Hematopoietic multipotent progenitor cell treated with erythropoietin and hydrocortisone succinate and interleukin-3 and kit ligand, for 17 days (in vitro differentiated cells): ENCODE measurements around the gene TRIM29.

Experiments used
- DNase-seq: peaks from one replicate; pipeline ENCODE4 v3.0.0-alpha.2; 2015; ENCODE audit warnings: low spot score

TRIM29 gene

DNA sequence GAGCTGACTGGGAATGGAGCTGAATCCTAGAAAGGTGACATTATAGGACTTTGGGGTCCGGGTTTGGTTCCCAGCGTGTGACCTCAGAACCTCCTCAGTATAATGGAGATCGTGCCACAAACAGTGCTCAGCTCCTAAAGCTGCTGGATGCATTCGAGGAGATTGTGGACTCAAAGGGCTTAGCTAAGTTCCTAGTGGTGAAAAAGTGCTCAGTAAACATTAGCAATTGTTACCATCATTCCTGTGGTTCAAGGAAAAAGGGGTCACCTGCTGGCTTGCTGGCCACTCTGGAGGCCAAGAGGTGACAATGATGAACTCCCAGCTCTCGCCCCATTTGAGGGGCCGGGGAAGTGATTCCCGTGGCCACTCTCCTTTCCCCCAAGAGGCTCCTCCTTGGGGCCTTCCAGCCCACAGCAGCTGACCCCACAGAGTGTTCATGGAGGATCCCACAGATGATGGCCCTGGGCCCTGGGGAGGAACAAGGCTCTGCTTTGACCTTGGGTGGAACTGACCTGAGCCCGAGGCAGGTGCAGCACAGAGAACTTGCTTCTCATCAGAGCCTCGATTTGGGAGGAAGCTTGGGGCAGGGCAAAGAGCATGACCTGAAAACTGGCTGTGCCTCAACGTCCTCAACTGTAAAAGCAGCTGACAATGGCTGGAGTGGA, 40.1 kb downstream of the TRIM29 start:
- DNase-seq: no peak

DNA sequence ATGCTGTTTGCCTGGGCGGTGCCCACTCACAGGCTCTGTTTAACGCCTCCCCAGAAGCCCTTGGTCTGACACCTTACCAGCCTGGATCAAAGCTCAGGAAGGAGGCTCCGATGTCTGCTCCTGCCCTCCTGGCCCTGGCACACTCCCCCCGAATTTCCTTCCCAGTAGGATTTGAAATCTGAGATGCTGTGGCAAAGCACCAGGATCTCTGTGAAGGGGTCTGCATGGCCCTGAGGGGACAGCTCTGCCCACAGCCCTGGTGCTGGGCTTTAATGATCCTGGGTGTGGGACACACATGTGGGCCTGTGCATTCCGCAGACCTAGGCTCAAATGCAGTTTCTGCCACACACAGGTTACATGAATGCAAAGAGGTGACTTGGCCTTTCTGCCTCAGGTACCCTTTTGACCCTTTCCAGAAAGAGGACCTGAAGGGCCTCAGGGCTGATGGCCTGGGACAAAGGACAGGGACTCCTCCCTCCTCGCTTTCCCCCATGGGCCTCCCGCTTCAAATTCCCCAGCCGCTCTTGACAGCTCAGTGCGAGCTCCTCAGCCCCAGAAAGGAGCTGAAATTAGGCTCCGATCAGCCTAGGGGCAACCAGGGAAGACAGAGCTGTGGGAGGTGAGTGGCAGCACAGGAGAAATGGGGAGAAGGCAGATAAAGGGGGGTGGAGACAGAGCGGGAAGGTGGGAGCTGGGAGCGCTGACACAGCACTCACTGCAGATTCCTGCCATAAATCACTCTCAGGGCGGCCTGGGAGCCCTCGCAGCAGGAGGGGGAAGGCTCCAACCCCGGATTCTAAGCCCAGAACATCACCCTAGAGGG, 41.3 kb downstream of the TRIM29 start:
- DNase-seq: no peak

DNA sequence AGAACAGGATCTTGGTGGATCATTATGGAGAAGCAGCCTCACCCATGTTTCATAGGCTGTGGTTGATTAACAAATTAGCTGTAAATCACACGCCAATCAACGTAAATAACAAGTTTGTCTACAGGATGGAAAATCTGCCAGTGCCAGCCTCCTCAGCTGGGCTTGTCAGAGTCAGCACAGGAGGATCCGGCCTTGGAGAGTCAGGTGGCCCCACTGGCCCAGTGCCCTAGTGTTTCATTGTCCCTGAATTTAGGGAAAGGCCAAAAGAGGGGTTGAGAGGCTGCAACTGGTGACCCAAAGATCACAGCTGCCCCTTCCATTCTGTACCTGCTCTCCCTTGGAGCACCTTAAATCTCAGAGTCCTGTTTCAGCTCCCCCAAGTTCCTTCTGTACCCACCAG, 42.4 kb downstream of the TRIM29 start:
- DNase-seq: no peak

DNA sequence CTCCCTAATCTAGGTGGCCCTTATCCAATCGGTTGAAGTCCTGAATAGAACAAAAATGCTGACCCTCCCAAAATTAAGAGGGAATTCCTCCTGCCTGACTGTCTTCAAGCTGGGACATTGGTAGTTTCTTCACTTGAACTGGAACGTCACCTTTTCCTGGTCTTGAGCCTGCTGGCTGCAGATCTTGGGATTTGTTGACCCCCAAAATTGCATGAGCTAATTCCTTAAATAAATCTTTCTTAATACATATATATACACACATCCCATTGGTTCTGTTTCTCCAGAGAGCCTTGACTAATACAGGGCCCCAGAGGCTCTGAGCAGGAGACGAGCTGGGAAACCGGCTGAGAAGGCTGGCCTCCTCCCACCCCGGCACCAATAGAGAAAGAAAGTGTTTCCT, 46.2 kb downstream of the TRIM29 start:
- no peak for DNase-seq

DNA sequence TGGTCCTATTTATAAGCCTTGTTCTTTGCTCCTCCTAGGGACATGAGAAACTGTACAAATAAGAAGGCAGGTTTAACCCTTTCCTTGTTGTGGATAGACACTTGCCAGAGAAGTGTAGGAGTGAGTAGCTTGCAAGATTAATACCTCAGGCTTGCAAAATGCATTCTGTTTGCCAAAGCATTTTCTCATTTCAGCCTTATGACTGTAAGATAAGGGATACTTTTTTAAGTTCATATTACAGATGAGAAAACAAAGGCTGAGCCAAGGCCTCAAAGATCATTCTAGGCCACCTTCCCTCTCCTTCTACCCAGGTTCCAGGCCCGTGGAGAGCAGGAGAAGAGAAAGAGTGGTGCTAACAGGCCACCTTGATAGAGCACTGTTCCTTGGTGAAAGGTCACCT, 46.8 kb downstream of the TRIM29 start:
- DNase-seq: no peak

DNA sequence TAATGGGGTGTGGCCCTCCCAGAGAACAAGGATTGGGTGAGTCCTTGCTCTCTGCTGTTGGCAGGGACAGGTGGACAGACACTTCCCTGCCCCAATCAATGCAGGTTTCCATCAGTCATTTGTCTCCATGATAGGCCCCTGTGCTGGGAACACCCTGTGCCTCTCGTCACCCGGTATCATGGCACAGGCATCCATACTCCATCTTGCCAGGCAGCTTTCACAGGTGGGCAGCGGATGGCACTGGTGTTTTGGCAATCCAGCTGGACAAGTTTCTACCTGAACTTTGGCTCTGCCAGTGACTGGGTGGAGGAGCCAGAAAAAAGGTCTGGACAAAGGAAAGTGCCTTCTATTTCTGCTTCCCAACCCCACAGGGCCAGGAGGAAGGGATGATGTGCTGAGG, 47.5 kb downstream of the TRIM29 start:
- no peak for DNase-seq

DNA sequence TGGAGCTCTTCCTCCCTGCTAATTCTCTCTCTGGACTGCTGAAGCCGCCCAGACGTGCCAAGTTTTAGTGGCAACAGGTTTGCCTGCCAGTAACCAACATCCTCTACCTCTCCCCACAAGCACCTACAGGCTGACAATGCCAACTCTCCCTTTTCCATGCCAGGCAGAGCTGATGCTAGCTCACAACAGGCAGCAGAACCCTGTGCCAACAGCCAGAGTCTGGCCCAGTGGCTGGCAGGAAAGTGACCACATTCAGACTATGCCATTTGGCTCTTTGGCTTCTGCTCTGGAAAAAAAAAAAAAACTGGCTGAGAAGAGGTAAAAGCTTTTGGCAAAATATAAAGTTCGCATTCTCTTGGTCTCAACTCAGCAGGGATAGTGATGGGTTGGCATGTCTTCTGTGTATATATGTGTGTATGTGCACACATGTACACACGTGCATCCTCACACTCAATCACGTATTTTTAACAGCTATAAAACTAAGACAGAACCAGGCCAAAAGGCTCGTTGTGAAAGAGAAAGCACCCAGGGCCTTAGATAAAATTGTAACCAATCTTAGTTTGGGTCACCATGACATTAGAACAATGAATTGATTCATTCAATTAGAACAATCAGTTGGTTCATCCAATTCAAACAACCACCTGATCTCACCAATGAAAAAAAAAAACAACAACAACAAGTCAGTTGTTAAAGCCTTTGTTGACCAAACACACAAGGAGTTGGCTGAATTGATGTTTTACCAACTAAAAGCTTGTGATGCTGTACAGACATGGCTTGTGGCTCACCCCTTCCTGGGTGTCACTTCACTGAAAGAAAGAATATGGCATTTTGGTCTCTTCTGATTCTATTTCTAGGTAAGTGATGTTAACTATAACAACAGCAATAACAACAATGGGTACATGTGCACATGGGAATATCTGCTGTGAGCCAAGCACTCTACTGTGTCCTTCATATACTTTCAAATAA, 48.6 kb downstream of the TRIM29 start:
- DNase-seq: no peak

DNA sequence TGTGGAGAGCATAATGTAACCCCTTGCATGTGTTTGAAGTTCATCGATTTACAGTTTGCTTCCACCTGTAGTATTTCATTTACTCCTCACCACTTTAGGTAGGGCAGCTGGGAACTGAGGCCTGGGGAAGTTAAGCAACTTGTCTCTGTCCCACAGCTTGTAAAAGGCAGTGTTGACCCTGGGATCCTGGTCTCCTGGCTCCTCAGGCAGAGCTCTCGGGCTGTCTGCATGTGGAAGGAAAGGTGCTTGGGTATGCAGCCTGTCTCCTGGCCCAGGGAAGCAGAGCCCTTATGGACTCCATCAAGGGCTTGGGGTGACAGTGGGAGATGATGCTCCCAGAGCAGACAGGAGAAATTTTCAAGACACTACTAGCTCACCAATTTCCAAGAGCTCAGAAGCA, 49.9 kb downstream of the TRIM29 start:
- DNase-seq: no peak

DNA sequence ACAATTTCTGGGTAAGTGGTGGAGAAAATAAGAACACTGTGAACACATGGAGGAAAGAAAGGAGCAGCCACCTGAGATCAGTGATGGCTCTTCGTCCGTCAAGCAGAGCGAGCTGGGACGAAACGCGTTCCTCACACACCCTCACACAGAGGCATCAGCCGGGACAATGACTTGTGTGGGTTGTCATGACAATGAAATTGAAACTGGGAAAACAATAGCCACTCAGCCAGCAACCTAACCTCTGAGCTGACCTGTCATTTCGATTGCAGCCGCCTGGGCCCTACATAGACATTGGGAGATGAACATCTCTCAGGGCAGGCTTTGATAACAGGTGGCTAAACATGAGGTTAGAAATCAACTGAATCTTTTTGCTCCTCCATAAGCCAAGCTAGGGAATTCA, 51.3 kb downstream of the TRIM29 start:
- DNase-seq: no peak

DNA sequence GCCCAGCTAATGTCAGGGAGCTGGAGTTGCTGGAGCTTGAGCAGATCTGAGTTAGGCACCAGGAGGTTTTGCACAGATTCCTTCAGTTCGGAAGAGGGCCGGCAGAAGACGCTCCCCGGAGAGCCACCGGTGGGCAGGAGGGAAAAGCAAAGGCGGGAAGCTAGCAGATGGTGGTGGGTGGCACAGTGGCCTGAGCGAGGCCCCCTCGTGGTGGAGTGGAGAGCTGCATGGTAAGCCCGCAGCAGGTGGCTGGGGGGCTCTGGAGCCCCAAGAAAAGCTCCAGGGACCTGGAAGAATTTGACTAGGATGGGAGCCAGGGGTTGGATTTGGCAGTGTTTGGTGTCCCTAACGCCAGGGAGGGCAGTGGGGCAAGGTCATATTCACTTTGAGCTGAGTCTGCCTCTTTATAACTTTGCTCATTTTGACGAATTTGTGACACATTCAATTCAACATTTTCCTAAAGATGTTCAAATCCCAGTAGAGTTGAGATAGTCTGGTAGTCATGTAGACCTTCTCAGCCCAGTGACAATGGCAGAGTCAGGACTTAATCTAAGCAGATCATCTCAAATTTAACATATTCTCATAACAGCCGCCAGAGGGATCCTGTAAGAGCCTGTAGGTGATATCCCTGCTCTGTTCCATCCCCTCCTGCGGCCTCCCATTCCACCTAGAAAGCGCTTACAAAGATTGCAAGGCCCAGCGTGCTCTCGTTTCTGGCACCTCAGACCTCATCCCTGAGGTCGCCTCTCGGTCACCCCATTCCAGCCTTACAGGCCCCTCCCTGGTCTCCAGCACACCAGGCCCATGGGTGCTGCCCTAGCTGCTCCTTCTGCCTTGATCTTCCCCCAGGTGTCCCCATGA, 57.9 kb downstream of the TRIM29 start:
- no peak for DNase-seq

DNA sequence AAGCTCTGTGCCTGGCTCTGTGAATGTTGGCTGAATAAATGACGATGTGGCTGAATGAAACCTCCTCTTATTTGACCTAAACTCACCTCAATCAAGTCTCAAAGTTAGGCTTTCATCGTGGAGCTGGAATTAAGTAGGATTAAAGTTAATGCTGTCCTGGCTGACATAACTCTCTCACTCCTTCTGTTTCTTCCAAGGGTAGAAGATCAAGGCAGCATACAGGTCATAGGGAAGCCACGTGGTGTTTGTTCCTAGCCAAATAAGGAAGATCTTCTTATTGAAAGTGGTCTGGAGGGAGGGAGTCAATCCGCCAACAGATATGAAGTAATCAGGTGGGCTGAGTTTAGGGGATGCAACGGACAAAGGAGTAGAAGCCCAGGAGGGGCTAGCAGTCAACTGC, 59.5 kb downstream of the TRIM29 start:
- no peak for DNase-seq

DNA sequence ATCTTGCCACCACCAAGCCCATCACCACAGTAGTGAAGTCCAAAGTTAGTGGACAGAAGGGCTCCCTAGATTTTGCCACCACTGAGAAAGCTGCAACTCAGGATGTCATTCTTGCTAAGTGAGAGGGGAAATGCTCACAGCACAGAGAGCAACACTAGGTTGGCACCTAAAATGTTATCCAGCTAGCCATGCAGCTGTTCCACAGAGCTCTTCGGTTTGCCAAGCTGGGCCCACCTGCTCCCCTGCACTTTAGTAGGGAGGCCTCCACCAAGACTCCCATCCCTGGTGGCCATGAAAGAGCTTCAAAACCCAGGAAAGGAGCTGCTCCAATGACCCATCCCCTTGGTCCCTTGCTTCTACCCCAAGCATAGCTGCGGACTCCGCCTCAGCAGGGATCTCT, 63.8 kb downstream of the TRIM29 start:
- no peak for DNase-seq

DNA sequence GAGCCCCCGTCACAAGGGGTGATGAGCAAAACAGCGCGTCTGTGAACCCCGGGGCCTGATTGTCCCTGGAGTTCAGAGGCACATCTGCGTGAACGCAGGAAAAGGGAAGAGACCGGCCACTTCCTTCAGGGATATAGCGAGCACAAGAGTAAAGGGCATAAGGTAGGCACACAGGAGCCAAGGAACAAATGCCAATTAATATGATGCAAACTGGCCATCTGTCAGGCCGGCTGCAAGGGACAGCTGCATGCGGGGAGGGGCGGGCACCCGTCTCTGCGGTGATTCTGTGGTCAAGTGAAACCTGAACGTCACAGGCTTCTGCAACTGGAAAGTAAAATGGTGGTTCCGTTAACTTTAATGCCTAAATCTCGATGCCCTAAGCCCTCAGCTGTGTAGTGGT, 64.7 kb downstream of the TRIM29 start:
- no peak for DNase-seq

DNA sequence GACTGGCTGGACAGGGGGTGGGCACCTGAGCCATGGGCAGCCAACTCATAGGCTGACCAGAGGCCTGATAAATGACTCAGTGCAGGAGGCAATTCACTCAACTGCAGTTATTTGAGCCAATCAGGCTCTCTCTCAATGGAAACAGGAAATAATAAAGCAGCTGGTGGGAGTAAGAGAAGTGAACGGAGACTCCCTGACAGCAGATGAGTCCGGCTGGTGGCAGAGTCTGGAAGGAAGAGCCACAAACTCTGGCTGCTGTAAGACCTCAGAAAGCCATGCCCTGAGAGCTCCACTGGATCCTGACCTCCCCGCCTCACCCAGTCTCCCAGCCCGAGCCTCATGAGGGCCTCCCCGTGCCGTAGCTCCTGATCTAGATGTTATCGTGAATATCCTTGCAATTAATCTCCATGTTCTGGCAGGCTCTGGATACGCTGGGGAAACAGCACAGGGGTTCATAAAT, 69.8 kb downstream of the TRIM29 start:
- DNase-seq: no peak

DNA sequence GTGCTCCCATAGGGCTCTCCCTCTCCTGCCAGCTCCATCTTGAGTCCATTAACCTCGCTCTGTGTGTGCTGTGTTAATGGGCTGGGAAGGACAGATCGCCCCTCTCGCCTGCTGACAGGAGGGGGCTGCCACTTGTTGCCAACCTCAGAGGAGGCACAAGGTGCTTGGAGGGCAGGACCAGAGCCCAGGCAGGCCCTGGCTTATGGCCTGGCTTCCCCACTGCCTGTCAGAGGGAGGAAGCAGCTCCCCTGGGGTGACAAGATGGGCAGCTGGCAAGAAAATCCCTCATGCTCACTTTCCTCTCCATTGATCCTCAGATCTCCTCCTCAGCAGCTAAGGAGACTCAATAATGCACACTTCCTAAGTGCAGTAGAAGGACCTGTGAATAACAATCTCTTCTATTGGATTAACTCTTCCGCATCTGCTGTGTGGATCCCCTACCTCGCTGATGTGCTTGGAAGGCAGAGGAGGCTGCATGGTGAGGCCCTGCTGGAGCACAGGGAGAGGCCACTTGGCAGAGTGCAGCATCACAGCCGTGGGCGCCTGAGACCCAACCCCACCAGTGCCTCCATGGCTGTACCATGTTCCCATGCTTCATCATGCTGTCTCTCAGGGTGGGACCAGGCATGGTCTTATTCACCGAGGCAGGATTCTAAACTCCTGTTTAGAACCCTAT, 70.3 kb downstream of the TRIM29 start:
- DNase-seq: no peak

DNA sequence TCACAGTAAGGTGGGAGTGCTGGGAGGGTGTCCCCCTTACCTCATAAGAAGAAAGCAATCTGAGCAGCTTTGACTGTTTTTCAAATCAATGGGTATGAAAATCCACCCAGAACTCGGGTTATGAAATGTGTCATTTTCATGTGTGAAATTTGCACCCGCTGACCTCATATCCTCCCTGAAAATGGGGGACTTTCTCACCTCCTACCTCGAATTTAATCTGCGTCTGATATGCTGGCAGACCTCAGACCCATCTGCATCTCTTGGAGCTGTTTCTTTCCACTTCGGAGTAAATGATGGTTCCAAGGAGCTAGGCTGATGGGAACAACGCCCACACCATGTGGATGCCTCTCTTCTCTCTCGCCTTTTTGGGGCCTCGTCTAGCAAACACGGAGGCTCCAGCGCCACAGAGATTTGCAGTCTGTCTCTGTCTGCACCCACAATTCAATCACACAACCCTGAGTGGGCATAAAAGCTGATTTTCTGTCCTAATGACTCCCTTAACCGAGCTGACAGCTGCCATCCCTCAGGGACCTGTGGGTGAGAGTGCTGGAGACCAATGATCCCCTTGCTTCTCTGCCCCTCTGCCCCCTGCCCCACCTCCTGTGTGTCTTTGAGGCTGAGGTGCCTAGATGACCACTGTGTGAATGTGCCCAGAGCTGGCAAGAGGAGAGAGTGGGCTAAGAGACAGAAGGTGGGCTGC, 71.0 kb downstream of the TRIM29 start:
- DNase-seq: no peak

DNA sequence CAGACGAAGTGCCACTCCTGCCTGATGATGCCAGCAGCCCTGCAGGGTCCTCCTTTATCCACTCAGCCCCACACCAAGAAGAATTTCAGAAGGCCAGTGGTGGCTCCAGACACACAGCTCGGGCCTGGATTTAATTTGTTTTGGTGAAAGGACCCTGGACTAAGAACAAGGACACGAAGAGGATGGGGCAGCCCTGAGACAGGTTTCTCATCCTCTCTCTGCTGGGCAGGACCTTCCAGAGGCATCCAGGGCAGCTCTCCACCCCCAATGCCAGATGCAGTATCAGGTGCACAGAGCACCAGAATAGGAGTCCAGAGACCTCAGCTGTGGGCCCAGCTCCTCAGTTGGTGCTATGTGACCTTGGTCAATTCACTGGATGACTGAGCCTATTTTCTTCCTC, 72.0 kb downstream of the TRIM29 start:
- DNase-seq: no peak

DNA sequence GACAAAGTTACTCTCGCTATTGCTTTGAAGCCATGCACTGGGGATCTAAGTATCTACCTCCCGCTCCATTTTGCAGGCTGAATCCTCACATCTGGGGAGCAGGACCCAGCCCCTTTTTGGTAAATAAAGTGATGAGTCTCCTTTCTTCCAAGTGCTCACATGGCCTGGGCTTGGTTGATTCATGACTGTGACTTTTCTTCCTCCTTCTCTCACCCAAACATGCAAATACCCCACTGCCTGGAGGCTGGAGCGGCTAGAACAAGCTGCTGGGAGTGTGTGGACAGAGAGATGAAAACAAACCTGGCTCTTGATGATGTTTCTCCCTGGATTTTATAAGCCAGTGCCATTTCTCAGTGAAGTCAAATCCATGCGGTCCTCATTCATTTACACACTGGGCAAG, 72.7 kb downstream of the TRIM29 start:
- DNase-seq: no peak

DNA sequence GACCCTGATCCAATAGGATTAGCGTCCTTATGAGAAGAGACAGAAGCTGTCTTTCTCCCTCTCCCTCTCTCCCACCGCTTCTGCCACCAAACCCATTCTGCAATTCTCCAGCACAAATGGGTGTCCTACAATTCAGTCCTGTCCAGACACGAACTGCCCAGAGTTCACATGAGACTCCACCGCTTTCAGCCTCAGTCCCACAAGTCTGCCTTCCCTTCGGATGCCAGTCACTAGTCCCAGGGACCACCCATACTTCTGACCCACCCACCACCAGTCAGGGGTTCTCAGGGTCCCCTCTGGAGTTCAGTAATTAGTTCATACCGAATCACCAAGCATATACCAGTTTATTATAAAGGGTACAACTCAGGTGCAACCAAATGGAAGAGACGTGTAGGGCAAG, 73.6 kb downstream of the TRIM29 start:
- DNase-seq: no peak

DNA sequence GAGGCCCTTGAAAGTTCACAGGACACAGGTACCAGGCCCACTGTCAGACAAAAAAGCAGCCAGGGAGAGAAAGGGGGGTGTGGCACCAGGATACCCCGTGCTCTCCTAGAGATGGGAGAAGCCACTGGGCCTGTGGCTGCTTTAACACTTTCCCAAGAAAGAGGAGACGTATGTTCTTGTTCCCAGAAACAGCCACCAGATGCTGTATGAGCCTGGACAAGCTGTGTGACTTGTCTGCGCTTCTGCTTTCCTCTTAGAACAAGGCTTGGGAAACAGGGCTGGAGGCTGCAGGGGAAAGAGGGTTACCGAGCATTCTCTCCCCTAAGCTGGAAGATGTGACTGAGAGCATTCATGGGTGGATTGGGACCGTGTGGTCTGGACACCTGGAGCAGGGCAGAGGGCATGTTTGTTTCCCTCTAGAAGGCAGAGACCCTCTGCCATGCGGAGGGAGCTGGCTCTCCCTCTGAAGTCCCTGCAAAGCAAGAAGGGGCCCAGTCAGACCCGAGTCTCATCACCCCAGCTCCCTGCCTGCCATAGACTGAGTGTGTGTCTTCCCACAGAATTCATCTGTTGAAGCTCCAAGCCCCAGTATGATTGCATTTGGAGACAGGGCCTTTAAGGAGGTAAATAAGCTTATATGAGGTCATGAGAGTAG, 74.1 kb downstream of the TRIM29 start:
- no peak for DNase-seq
